ENCODE results near the gene TMEM167B.

The TMEM167B gene

DNA sequence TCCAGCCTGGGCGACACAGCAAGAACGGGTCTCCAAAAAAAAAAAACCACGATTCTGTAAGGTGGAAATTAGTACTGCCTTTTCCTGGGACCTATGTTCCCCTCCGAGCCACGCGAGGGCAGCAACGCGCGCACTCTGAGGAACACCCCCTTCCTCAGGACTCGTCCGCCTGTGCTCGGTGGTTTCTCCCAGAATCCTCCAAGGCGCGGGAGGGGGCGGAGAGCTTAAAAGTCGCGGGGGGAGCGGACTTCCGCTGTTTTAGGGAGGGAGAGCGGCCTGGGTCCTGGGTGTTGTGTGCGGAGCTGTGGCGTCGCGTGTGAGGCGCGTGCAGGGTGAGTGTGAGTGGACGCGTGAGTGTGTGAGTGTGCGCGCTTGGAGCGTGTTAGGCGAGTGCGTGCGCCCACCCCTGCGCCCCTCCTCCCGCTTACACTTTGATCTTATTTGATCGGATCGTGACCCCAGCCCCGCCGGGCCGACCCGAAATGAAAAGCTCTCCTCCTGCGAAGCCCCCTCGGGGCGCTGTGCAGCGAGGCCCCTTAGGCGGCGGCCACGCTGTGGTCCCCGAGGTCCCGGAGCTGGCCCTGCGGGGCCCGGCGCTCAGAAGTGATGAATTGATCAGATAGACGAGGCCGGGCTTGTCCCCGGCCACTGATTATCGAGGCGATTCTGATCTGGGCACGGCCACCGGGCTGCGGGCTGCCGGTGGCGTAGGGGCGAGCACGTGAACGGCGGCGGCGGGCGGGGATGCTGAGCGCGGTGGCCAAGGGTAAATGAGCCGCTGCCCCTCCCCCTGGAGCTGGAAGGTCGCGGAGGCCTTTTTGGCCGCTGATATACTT lies 9.6 kb downstream of the TMEM167B start:
- Histone ChIP-seq H3K4me1 (ENCODE audit: control insufficient read depth, insufficient read depth, low read length, unreplicated experiment) (peaks cover 3% of the 10 kb centered on the region), H3K27me3 (ENCODE audit: insufficient read depth, low read length) (no peaks in the 10 kb centered on the region), H3K27ac (ENCODE audit: low read depth, low read length) (peak overlapping the region; percentile 72), H3K36me3 (ENCODE audit: insufficient read depth, low read length) (no peaks in the 10 kb centered on the region), H3K79me2 (ENCODE audit: control insufficient read depth, insufficient read depth, low read length, unreplicated experiment) (peaks cover 21% of the 10 kb centered on the region), H2AFZ (ENCODE audit: low read length, unreplicated experiment) (peak overlapping the region; percentile 48), H3K4me3 (ENCODE audit: low read depth, low read length) (peak overlapping the region; percentile 95)

- Histone ChIP-seq H2AFZ (ENCODE audit: low read length, unreplicated experiment) (no peak overlapping the region), H3K79me2 (ENCODE audit: control insufficient read depth, insufficient read depth, low read length, unreplicated experiment) (peaks cover 21% of the 10 kb centered on the region), H3K27ac (ENCODE audit: low read depth, low read length) (no peak overlapping the region), H3K36me3 (ENCODE audit: insufficient read depth, low read length) (no peaks in the 10 kb centered on the region), H3K4me3 (ENCODE audit: low read depth, low read length) (no peak overlapping the region), H3K27me3 (ENCODE audit: insufficient read depth, low read length) (peaks cover 8% of the 10 kb centered on the region), H3K4me1 (ENCODE audit: control insufficient read depth, insufficient read depth, low read length, unreplicated experiment) (peaks cover 3% of the 10 kb centered on the region)
Measured at GRCh38 chr1:109104364-109105151, 14.0 kb downstream of the TMEM167B start.

- Histone ChIP-seq H3K4me3 (ENCODE audit: low read depth, low read length) (no peak overlapping the region), H2AFZ (ENCODE audit: low read length, unreplicated experiment) (no peak overlapping the region), H3K27me3 (ENCODE audit: insufficient read depth, low read length) (peaks cover 8% of the 10 kb centered on the region), H3K27ac (ENCODE audit: low read depth, low read length) (no peak overlapping the region), H3K36me3 (ENCODE audit: insufficient read depth, low read length) (no peaks in the 10 kb centered on the region), H3K4me1 (ENCODE audit: control insufficient read depth, insufficient read depth, low read length, unreplicated experiment) (peaks cover 3% of the 10 kb centered on the region), H3K79me2 (ENCODE audit: control insufficient read depth, insufficient read depth, low read length, unreplicated experiment) (peaks cover 13% of the 10 kb centered on the region)
Measured at GRCh38 chr1:109105881-109106280, 15.3 kb downstream of the TMEM167B start.

DNA sequence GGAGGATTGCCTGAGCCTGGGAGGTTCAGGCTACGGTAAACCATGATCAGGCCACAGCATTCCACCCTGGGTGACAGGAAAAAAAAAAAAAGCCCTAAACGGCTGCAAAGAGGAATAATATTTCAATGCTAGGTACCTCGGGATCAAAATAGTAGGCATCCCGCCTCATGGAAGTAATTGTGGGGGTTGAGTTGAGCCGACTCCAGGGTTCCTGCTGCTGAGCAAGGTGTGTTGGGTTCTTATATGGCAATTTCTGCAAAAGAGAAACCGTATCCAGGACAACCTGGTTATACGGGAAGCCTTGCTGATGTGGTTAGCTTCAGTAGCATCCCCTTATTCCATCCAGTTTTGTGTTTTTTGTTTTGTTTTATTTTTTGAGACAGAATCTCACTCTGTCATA lies 17.2 kb downstream of the TMEM167B start:
- H3K36me3 ChIP-seq (ENCODE audit: insufficient read depth, low read length) = no peaks in the 10 kb centered on the region
- no peak overlapping the region for H2AFZ ChIP-seq (ENCODE audit: low read length, unreplicated experiment)
- H3K27ac ChIP-seq (ENCODE audit: low read depth, low read length) = no peak overlapping the region
- H3K4me3 ChIP-seq (ENCODE audit: low read depth, low read length) = no peak overlapping the region
- H3K4me1 ChIP-seq (ENCODE audit: control insufficient read depth, insufficient read depth, low read length, unreplicated experiment) = peaks cover 8% of the 10 kb centered on the region
- no peaks in the 10 kb centered on the region for H3K79me2 ChIP-seq (ENCODE audit: control insufficient read depth, insufficient read depth, low read length, unreplicated experiment)
- H3K27me3 ChIP-seq (ENCODE audit: insufficient read depth, low read length) = peaks cover 8% of the 10 kb centered on the region

- Histone ChIP-seq H3K4me3 (ENCODE audit: low read depth, low read length) (no peak overlapping the region), H3K79me2 (ENCODE audit: control insufficient read depth, insufficient read depth, low read length, unreplicated experiment) (no peaks in the 10 kb centered on the region), H3K4me1 (ENCODE audit: control insufficient read depth, insufficient read depth, low read length, unreplicated experiment) (peaks cover 15% of the 10 kb centered on the region), H2AFZ (ENCODE audit: low read length, unreplicated experiment) (no peak overlapping the region), H3K36me3 (ENCODE audit: insufficient read depth, low read length) (no peaks in the 10 kb centered on the region), H3K27me3 (ENCODE audit: insufficient read depth, low read length) (peaks cover 28% of the 10 kb centered on the region), H3K27ac (ENCODE audit: low read depth, low read length) (no peak overlapping the region)
Measured at GRCh38 chr1:109109906-109110305, 19.3 kb downstream of the TMEM167B start.

GRCh38 chr1:109111386-109112055 lies 21.0 kb downstream of the TMEM167B start:
- no peaks in the 10 kb centered on the region for H3K36me3 ChIP-seq (ENCODE audit: insufficient read depth, low read length)
- peaks cover 12% of the 10 kb centered on the region for H3K4me1 ChIP-seq (ENCODE audit: control insufficient read depth, insufficient read depth, low read length, unreplicated experiment)
- no peak overlapping the region for H3K27ac ChIP-seq (ENCODE audit: low read depth, low read length)
- H3K4me3 ChIP-seq (ENCODE audit: low read depth, low read length) = no peak overlapping the region
- no peak overlapping the region for H2AFZ ChIP-seq (ENCODE audit: low read length, unreplicated experiment)
- H3K79me2 ChIP-seq (ENCODE audit: control insufficient read depth, insufficient read depth, low read length, unreplicated experiment) = no peaks in the 10 kb centered on the region
- peaks cover 36% of the 10 kb centered on the region for H3K27me3 ChIP-seq (ENCODE audit: insufficient read depth, low read length)

- H3K79me2 ChIP-seq (ENCODE audit: control insufficient read depth, insufficient read depth, low read length, unreplicated experiment) = no peaks in the 10 kb centered on the region
- peak overlapping the region; percentile 11 for H2AFZ ChIP-seq (ENCODE audit: low read length, unreplicated experiment)
- H3K27ac ChIP-seq (ENCODE audit: low read depth, low read length) = no peak overlapping the region; the same call in 1 of the 2 replicates
- no peaks in the 10 kb centered on the region for H3K36me3 ChIP-seq (ENCODE audit: insufficient read depth, low read length)
- H3K4me1 ChIP-seq (ENCODE audit: control insufficient read depth, insufficient read depth, low read length, unreplicated experiment) = peaks cover 12% of the 10 kb centered on the region
- peaks cover 31% of the 10 kb centered on the region for H3K27me3 ChIP-seq (ENCODE audit: insufficient read depth, low read length)
- H3K4me3 ChIP-seq (ENCODE audit: low read depth, low read length) = peak overlapping the region; percentile 54
Measured at GRCh38 chr1:109112056-109112651, 21.6 kb downstream of the TMEM167B start.

- Histone ChIP-seq H3K4me3 (ENCODE audit: low read depth, low read length) (peak overlapping the region; percentile 77), H3K79me2 (ENCODE audit: control insufficient read depth, insufficient read depth, low read length, unreplicated experiment) (no peaks in the 10 kb centered on the region), H2AFZ (ENCODE audit: low read length, unreplicated experiment) (peak overlapping the region; percentile 11), H3K27ac (ENCODE audit: low read depth, low read length) (no peak overlapping the region), H3K27me3 (ENCODE audit: insufficient read depth, low read length) (peaks cover 28% of the 10 kb centered on the region), H3K4me1 (ENCODE audit: control insufficient read depth, insufficient read depth, low read length, unreplicated experiment) (peaks cover 12% of the 10 kb centered on the region), H3K36me3 (ENCODE audit: insufficient read depth, low read length) (no peaks in the 10 kb centered on the region)
Measured at GRCh38 chr1:109112652-109113285, 22.2 kb downstream of the TMEM167B start.

DNA sequence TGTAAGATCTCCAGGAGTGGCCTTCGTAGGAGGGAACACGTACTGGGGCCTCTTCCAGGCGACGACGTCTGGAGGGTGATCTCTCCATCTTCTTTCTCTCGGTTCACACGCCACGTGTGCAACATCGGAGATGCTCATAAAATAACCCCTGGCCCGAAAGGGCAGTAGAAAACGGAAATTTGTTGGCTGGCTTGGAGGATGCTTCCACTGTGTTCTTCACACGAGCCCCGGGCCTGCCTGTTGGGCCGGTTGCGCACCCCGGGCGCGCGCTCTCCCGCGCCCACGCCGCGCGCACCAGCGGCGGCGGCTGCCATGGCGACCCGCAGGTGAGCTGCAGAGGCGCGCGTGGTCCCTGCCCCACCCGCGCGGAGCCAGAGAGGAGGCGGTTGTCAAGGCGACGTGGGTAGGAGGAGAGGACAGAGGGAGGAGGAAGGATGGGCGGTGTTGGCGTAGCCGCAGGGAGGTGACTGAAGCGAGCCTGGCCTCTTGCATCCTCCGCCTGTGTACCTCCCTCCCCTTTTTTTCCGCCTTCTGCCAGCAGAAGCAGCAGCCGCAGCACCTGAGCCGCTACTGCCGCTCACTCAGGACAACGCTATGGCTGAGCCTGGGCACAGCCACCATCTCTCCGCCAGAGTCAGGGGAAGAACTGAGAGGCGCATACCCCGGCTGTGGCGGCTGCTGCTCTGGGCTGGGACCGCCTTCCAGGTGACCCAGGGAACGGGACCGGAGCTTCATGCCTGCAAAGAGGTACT lies 23.2 kb downstream of the TMEM167B start, which contains the start of gene ELAPOR1:
TSS of gene ELAPOR1 (plus strand) at position 526 of the 752 bp plus-strand sequence. CDS start at position 595, 69 bp downstream.
- Histone ChIP-seq H3K27ac (ENCODE audit: low read depth, low read length) (no peak within 1 kb of the TSS), H3K79me2 (ENCODE audit: control insufficient read depth, insufficient read depth, low read length, unreplicated experiment) (no peaks in the 10 kb centered on the region), H3K27me3 (ENCODE audit: insufficient read depth, low read length) (peaks cover 28% of the 10 kb centered on the region), H3K4me1 (ENCODE audit: control insufficient read depth, insufficient read depth, low read length, unreplicated experiment) (peaks cover 12% of the 10 kb centered on the region), H2AFZ (ENCODE audit: low read length, unreplicated experiment) (peak within 1 kb of the TSS; percentile 27), H3K4me3 (ENCODE audit: low read depth, low read length) (peak within 1 kb of the TSS; percentile 77), H3K36me3 (ENCODE audit: insufficient read depth, low read length) (no peaks in the 10 kb centered on the region)
